ENCODE measurements around the gene MAST3.

Gene MAST3

GRCh38 chr19:18097217-18097992, at the start of gene MAST3:
MAST3 (plus strand) TSS chr19:18097778; CDS start chr19:18097793, 15 bp downstream.
- peak within 1 kb of the TSS; percentile 20 for H3K4me3 ChIP-seq (ENCODE audit: low read depth, low read length)

GRCh38 chr19:18049385-18049784, 48.2 kb upstream of the MAST3 start:
- no peak overlapping the region for H3K4me3 ChIP-seq (ENCODE audit: low read depth, low read length)

DNA sequence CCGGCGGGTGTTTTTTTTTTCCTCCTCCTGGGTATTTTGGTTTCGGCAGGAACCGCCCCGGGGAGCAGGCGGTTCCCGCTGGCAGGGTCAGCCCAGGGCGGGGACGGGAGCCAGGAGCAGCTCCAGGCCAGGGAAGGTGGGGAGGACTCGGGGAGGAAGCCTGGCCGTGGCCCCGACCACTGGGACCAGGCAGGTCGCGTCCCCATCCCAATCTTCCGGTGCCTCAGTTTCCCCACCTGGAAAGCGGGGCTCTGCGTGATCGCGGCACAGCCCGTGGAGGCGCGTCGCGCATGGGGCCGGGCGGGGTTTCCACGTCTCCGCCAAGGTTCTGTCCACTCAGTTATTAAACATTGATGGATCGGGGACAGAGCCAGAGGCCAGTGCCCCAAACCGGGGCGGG, 45.7 kb upstream of the MAST3 start:
- H3K4me3 ChIP-seq (ENCODE audit: low read depth, low read length), result no peak overlapping the region

DNA sequence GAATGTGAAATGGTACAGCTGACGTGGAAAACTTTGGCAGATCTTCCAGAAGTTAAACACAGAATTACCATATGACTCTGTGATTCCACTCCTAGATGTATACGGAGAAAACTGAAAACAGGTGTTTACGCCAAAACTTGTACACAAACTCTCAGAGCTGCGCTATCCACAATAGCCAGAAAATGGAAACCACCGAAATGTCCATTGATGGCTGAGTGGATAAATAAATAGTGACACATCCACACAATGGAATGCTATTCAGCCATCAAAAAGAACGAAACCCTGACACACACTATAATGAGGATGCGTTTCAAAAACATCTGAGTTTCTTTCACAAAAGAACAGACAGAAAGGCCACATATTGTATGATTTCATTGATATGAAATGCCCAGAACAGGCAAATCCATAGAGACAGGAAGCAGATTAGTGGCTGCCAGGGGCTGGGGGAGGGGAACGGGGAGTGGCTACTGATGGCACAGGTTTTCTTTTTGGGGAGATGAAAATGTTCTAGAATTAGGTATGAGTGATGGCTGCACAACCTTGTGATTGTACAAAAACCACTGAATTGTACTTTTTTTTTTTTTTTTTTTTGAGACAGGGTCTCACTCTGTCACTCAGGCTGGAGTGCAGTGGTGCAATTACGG, 43.9 kb upstream of the MAST3 start:
- no peak overlapping the region for H3K4me3 ChIP-seq (ENCODE audit: low read depth, low read length)

DNA sequence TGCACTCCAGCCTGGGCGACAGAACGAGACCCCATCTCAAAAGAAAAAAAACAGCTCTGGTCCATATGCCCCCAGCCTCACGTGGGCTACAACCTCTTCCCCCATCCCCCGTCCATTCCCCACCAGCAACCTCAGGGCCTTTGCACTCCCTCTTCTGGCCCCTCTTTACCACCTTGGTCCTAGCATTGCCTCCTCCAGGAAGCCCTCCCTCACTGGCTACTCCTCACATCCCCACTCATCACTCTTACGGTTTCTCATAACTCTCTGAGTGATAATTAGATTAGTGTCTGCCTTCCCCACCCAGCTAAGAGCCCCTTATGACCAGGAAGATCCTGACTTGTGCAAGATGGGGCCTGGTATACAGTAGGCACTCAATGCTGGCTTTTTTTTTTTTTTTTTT, 41.6 kb upstream of the MAST3 start:
- no peak overlapping the region for H3K4me3 ChIP-seq (ENCODE audit: low read depth, low read length)

GRCh38 chr19:18057557-18057956, 40.0 kb upstream of the MAST3 start:
- H3K4me3 ChIP-seq (ENCODE audit: low read depth, low read length), result no peak overlapping the region

DNA sequence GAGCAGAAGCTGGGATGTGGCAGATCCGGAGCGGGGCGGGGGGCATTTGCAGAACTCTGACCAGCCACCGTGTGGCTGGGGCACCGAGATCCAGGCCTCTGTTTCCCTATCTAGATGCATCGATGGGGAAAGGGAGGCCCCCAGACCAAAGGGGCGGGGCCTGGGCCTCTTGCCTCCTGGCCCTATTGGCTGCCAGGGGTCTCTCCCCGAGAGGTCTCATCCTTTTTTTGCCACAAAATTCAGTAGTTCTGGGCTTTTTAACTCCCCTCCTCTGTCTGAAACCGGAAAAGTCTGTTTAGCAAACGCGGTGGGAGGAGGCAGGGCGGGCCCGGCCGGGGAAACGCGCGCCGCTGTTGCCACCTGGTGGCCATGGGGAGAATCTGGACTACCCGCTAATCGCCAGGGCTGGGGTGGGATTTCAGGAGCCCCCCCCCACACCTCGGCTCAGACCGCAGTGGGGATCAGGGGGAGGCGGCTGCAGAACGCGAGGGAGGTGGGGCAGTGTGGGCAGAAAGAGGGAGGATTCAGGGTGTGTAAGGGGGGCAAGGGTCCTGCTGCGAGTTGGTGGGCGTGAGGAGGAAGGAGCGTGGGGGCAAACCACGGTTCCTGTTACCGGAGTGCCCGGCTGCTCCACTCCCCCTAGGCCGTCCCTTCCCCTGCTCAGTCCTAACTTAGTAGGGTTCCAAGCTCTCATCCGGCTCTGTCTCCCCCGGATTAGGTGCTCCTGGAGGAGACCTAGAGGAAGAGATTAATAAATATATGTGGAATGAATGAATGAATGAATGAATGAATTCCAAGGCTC, 39.2 kb upstream of the MAST3 start:
- H3K4me3 ChIP-seq (ENCODE audit: low read depth, low read length), result no peak overlapping the region

DNA sequence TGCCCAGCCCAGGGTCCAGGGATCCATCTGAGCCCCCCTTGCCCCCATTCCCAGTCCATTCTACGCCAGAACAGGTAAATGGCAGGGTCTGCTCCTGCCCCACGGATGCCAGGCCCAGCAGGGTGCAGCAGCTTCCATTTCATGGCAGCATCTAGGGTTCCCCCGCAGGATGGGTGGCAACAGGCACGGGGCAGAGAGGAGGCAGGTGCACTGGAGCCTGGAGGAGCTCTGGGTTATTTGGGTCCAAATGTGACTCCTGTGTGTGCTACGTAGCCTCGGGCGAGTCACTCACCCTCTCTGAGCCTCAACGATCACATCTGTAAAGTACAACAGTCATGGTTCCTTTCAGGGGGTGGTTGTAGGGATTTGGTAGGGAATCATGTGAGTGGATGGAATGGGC, 38.3 kb upstream of the MAST3 start:
- no peak overlapping the region for H3K4me3 ChIP-seq (ENCODE audit: low read depth, low read length)

DNA sequence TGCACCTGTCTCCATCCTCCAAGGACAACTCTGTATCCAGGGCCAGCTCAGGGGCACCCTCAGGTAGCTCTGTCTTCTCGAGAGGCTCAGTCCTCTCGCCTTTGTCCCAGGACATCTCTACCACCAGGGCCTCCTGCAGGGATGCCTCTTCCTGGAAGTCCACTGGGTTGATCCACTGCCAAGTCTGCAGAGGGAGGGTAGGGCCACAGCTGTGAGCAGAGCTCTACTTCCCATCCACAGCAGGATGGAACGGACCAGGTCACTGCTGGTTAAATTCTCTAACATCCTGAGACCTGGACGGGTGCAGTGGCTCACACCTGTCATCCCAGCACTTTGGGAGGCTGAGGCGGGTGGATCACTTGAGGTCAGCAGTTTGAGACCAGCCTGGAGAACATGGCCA, 37.7 kb upstream of the MAST3 start:
- H3K4me3 ChIP-seq (ENCODE audit: low read depth, low read length), result no peak overlapping the region

- no peak overlapping the region for H3K4me3 ChIP-seq (ENCODE audit: low read depth, low read length)
Observed at GRCh38 chr19:18060472-18060871, 37.1 kb upstream of the MAST3 start.

DNA sequence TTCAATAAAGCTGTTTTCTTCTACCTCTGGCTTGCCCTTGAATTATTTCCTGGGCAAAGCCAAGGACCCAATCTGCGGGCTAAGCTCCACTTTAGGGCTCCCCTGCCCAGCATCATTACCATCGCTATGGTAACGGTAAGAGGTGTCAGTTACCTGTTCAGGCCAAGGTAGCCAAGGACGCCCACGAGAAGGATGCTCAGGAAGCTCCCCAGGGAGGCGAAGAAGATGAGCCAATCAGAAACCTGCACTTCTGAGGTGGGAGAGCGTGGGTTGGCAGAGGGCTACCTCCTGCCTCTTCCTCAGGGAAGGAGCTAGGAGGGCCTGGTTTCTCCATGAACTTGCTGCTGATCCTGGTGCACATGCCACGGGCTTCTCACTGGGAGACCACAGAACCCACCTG, 35.5 kb upstream of the MAST3 start:
- H3K4me3 ChIP-seq (ENCODE audit: low read depth, low read length), result no peak overlapping the region

DNA sequence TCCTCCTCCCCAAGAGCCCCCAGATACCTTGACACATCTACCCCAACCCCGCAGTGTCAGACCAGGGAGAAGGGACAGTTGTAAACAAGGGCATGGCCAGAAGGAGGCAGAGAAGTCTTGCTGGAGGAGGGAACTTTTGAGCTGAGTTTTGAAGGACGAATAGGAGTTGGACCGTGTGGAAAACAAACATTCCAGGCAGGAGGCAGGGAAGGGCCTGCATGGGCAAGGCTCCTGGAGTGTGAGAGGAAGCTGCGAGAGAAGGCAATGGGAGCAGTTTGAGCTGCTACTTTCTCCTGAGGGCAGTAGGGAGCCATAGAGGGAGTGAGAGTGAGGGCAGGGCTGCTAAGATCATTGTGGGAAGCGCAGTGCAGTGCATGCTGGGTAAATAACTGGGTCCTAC, 34.1 kb upstream of the MAST3 start:
- no peak overlapping the region for H3K4me3 ChIP-seq (ENCODE audit: low read depth, low read length)

DNA sequence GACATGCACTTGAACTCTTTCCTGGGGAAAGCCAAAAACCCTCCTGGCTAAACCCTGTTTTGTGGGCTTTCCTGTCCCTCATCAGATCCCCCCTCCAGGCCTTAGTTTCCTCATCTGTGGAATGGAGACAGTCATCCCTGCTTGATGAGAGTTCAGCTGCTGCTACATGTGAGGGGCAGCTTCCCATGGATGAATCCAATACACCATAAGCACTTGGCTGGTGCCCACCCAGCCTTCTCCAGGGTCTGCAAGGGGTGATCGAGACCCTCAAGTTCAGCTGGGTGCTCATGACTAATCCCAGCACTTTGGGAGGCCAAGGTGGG, 32.4 kb upstream of the MAST3 start:
- H3K4me3 ChIP-seq (ENCODE audit: low read depth, low read length), result no peak overlapping the region

- no peak overlapping the region for H3K4me3 ChIP-seq (ENCODE audit: low read depth, low read length)
Observed at GRCh38 chr19:18068395-18068794, 29.2 kb upstream of the MAST3 start.

DNA sequence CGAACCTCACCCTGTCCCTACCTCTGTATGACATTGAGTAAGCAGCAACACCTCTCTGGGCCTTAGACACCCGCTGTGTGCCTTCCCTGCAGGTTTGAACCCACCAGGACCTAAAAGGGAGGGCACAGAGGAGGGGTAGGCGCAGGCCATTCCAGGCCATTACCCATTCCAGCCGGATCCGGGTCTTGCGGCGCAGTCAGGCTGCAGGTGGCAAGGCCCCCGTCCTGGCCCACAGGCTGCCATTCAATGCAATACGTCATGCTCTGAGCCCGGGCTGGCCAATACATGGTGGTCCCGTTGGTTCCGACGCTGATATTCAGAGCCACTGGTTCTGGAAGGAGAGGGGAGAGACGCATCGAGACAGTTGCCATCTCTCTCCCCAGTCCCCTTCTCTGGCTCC, 28.2 kb upstream of the MAST3 start:
- no peak overlapping the region for H3K4me3 ChIP-seq (ENCODE audit: low read depth, low read length)

DNA sequence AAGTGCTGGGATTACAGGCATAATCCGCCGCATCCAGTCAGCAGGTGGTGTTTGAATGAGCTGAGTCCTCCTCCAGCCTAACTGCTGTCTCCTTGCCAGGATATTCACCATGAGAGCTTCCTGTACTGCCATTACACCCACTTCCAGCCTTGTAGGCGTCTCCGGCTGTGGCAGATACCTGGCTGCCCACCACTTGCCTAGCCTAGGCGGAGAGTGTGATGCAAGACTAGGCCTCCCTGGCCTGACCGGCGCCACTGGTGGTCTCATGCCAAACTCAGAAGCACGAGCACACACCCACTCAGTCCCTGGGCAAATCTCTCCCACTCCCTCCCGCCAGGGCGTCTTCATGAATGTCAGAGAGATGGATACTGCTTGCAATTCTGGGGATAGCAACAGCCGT, 27.4 kb upstream of the MAST3 start:
- H3K4me3 ChIP-seq (ENCODE audit: low read depth, low read length), result no peak overlapping the region

DNA sequence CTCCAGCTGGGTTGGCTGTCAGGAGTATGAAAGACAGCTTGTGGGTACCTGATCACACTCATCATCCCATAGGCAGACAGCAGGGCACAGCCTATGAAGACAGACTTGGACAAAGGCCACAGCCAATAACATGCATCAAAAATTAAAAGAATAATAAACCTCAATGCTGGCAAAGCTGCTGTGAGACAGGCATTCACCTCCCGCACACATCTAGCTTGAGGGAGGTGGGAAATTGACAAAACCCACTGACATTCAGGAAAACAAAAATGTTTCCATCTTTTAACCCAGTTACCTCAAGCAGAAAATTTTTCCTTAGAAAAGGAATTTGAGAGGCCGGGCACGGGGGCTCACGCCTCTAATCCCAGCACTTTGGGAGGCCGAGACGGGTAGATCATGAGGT, 25.2 kb upstream of the MAST3 start:
- no peak overlapping the region for H3K4me3 ChIP-seq (ENCODE audit: low read depth, low read length)

DNA sequence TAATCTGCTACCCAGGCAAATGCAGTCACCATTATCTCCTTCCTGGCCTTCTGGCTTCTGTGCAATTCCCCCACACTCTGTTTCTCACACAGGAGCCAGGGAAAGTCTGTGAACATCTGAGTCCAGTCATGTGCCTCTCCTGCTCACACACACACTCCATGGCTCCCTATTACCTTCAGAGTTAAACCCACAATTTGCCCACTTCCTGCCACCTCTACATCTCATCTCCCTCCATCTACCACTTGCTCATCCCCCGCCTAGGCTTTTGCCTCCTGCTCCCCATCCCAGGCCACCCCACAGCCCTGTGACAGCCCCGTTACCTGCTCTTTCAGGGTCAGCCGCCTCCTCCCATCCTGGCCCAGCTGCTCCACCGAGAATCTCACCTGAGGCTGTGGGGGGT, 24.4 kb upstream of the MAST3 start:
- no peak overlapping the region for H3K4me3 ChIP-seq (ENCODE audit: low read depth, low read length)

DNA sequence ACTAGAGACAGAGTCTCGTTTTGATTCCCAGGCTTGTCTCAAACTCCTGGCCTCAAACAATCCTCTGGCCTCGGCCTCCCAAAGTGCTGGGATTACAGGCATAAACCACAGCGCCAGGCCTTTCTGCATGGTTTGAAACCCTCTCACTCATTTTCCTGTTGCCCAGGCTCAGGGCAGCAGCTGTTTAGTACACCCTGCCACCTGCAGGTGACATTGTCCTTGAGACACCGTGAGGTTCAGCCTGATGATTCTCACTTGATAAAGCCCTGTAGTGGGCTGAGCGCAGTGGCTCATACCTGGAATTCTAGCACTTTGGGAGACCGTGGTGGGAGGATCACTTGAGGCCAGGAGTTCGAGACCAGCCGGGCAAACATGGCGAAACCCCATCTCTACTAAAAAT, 23.4 kb upstream of the MAST3 start:
- no peak overlapping the region for H3K4me3 ChIP-seq (ENCODE audit: low read depth, low read length)

GRCh38 chr19:18083929-18084684, 13.5 kb upstream of the MAST3 start:
- no peak overlapping the region for H3K4me3 ChIP-seq (ENCODE audit: low read depth, low read length)

- no peak overlapping the region for H3K4me3 ChIP-seq (ENCODE audit: low read depth, low read length)
Observed at GRCh38 chr19:18085702-18086457, 11.7 kb upstream of the MAST3 start.

Data from iPS-11a (cell line).